ENCODE data around the gene ITGA8. TPM values are rescaled to one million over a fixed set of nuclear protein-coding genes. Genes with fewer than 3 reads are reported as not detected.

ITGA8 gene
- total RNA-seq, 1 donor from 2014 or later = not detected

DNA sequence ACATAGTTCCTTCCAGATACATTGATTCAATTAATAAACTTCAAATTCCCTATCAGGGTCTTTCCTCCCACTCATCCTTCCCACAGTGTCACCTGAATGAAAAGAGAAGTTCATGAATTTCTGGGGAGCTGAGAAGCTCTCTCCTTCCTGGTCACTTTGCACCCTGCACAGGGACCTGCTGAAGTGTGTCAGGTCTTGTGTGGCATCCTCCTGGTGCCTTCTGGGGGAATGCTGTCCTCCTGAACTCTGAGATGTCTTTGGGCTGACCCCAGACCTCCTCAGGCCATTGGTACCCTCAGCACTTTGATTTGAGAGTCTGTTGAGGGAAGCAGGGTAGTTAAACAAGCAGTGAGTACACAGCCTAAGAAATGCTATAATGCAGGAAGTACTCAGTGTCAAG lies 39.5 kb upstream of the ITGA8 start:
- ATAC-seq (ENCODE audit: low read depth) = no peak
- POLR2A ChIA-PET = no interaction called here
- peaks cover 8% of the 10 kb centered on the region for H3K27me3 Mint-ChIP-seq
- CTCF ChIA-PET = no interaction called here
- no peak overlapping the region for H3K27ac Mint-ChIP-seq
- TF ChIP-seq, protein P1, sequence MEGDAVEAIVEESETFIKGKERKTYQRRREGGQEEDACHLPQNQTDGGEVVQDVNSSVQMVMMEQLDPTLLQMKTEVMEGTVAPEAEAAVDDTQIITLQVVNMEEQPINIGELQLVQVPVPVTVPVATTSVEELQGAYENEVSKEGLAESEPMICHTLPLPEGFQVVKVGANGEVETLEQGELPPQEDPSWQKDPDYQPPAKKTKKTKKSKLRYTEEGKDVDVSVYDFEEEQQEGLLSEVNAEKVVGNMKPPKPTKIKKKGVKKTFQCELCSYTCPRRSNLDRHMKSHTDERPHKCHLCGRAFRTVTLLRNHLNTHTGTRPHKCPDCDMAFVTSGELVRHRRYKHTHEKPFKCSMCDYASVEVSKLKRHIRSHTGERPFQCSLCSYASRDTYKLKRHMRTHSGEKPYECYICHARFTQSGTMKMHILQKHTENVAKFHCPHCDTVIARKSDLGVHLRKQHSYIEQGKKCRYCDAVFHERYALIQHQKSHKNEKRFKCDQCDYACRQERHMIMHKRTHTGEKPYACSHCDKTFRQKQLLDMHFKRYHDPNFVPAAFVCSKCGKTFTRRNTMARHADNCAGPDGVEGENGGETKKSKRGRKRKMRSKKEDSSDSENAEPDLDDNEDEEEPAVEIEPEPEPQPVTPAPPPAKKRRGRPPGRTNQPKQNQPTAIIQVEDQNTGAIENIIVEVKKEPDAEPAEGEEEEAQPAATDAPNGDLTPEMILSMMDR (IDR thresholded peaks at IDR 0.05) = no peak
- no peaks in the 10 kb centered on the region for H3K9me3 Mint-ChIP-seq
- H3K4me3 Mint-ChIP-seq = no peak overlapping the region
- no peaks in the 10 kb centered on the region for H3K36me3 Mint-ChIP-seq (ENCODE audit: low read depth)
- H3K4me1 Mint-ChIP-seq = no peaks in the 10 kb centered on the region
- DNase-seq = no peak
- intact Hi-C loops (cut with micrococcal nuclease) = no loop called here

DNA sequence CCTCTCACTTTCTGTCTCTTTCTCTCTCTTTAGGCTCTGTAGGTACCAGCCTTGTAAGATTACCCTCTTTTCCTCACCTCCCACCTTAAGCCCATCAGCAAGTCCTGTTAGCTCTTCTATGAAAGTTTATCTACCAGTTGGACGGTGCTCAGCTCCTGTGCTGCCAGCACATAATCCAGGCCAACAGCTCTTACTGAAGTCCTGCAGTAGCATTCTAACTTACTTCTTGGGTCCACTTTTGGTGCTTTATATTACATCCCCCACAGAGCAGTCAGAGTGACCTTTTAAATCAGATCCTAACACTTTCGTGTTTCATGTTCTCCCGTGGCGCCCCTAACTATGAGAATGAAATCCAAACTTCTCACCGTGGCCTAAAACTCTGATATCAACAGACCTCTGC lies 38.9 kb upstream of the ITGA8 start:
- DNase-seq (no peak), ATAC-seq (ENCODE audit: low read depth) (no peak)
- Mint-ChIP-seq H3K9me3 (no peaks in the 10 kb centered on the region), H3K27ac (no peak overlapping the region), H3K4me3 (no peak overlapping the region), H3K36me3 (ENCODE audit: low read depth) (no peaks in the 10 kb centered on the region), H3K4me1 (no peaks in the 10 kb centered on the region), H3K27me3 (peaks cover 8% of the 10 kb centered on the region)
- intact Hi-C loops (cut with micrococcal nuclease) = no loop called here
- TF ChIP-seq, protein P1 (IDR thresholded peaks at IDR 0.05) = no peak
- CTCF ChIA-PET = no interaction called here
- POLR2A ChIA-PET = no interaction called here

DNA sequence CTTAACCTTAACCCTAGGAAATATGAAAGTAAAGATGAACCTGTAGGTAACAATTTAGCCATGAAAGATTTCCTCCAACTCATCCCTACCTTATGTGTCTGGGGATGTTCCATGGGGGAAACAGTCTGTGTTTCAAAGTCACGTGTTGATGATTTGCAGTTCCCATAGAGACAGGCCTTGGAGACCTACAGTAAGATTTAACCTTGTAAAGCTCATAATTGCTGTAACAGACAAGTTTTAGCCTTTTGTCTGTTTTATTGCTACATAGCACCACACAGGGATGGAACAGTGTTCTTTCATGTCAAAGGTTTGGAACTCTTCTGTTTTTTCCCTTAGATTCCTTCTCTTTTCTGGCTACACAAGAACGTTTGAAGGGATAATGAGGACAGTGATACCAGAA lies 35.2 kb upstream of the ITGA8 start:
- no peak overlapping the region for H3K27ac Mint-ChIP-seq
- CTCF ChIA-PET = no interaction called here
- ATAC-seq (ENCODE audit: low read depth) (no peak), DNase-seq (no peak)
- TF ChIP-seq, protein P1 (IDR thresholded peaks at IDR 0.05) = no peak
- no peak overlapping the region for H3K4me3 Mint-ChIP-seq
- POLR2A ChIA-PET = no interaction called here
- H3K4me1 Mint-ChIP-seq = no peaks in the 10 kb centered on the region
- H3K9me3 Mint-ChIP-seq = no peaks in the 10 kb centered on the region
- peaks cover 18% of the 10 kb centered on the region for H3K27me3 Mint-ChIP-seq
- intact Hi-C loops (cut with micrococcal nuclease) = no loop called here
- no peaks in the 10 kb centered on the region for H3K36me3 Mint-ChIP-seq (ENCODE audit: low read depth)

DNA sequence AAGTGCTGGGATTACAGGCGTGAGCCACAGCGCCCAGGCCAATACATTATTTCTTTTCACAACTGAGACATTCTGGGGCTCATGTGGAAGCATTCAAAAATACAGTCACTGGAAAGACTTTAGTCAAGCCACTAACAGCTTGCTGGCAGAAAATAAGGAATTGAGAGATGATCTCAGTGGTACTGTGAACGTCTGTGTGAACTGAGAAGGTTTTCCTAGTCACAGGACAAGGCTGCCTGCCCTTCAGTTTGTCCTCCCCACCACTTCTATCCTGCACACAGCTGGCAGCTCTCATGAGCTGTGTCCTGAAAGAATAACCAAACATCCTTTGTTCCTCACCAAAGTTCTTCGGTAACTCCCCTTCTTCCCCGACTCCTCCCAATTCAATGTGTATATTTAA lies 31.3 kb upstream of the ITGA8 start:
- Mint-ChIP-seq H3K36me3 (ENCODE audit: low read depth) (no peaks in the 10 kb centered on the region), H3K27me3 (peaks cover 10% of the 10 kb centered on the region), H3K9me3 (no peaks in the 10 kb centered on the region), H3K27ac (no peak overlapping the region), H3K4me1 (no peaks in the 10 kb centered on the region), H3K4me3 (no peak overlapping the region)
- intact Hi-C loops (cut with micrococcal nuclease) = no loop called here
- CTCF ChIA-PET = no interaction called here
- TF ChIP-seq, protein P1 (IDR thresholded peaks at IDR 0.05) = no peak
- ATAC-seq (ENCODE audit: low read depth) = no peak
- no peak for DNase-seq
- POLR2A ChIA-PET = no interaction called here

DNA sequence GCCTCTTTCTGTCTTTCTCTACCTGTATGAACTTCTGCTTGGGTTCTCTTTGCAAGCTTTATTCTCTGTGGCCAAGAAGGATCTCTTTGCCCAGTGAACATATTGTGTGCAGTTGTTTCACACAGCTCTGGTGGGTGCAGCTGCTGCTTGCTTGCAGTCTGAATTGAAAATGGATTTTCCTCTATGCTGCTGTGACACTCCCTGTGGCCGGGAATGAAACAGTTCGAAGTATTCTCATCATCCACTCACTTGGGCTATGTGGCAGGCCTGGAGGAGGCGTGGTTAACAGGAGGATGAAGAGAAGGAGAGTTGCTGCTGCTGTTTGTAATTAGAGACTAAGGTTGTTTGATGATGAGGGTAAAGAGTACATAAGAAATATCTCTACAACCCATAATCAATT lies 28.4 kb upstream of the ITGA8 start:
- Mint-ChIP-seq H3K36me3 (ENCODE audit: low read depth) (no peaks in the 10 kb centered on the region), H3K9me3 (no peaks in the 10 kb centered on the region), H3K4me1 (no peaks in the 10 kb centered on the region), H3K27ac (no peak overlapping the region), H3K4me3 (no peak overlapping the region), H3K27me3 (peaks cover 8% of the 10 kb centered on the region)
- DNase-seq (no peak), ATAC-seq (ENCODE audit: low read depth) (no peak)
- TF ChIP-seq, protein P1 (IDR thresholded peaks at IDR 0.05) = no peak
- ChIA-PET CTCF (no interaction called here), POLR2A (no interaction called here)
- intact Hi-C loops (cut with micrococcal nuclease) = no loop called here

Data from activated B cell treated with CpG ODN at 0.5 μM for 24 hours (primary cell).